Gastroesophageal sphincter (tissue), 3 donors: ENCODE measurements around the gene KCNJ1.

Experiments
- CTCF ChIP-seq, 4 experiments: fragments of 200-600 bp in 2 of 4; fragments of 450-650 bp in 2 of 4; sonication (generic) in 1 of 4; IDR thresholded peaks; one replicate each; pipeline ENCODE4 v1.5.1; 2017 to 2019; ENCODE audit warnings: antibody characterized with exemption in 4 of 4, mild to moderate bottlenecking in 2 of 4, moderate library complexity in 2 of 4
- POLR2A ChIP-seq, 2 donors: fragments of 450-650 bp; IDR thresholded peaks; one replicate each; pipeline ENCODE4 v1.6.1; 2017; ENCODE audit warnings: antibody characterized with exemption in 2 of 2, mild to moderate bottlenecking in 2 of 2, moderate library complexity in 1 of 2
- POLR2AphosphoS5 ChIP-seq: sonication (generic); formaldehyde crosslinking; IDR thresholded peaks from one replicate; pipeline ENCODE4 v1.6.1; 2017; ENCODE audit warnings: antibody characterized with exemption

DNA sequence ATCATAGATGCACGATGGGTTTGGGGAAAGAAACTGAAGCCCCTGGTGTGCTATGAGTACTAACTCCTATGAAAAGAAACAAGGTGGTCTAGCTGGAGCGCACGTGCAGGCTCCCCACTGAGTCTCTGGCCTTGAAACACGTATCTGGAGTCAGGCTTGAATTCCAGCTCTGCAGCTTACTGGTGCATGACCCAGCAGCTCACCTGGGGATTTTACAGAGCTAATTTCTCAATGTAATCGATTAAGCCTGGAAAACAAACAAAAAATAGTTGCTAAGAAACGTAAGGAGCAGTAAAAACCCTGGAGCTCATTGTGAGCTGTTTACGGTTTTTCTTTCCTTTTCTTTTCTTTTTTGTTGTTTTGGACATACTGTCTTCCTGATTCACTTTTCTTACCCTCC is 12.3 kb downstream of the KCNJ1 start:
- TF ChIP-seq POLR2A (IDR thresholded peaks at IDR 0.05) (no peak), POLR2AphosphoS5 (no peak), CTCF (IDR thresholded peaks at IDR 0.05) (no peak)
